Measurements from ENCODE around the gene EFS.

DNA sequence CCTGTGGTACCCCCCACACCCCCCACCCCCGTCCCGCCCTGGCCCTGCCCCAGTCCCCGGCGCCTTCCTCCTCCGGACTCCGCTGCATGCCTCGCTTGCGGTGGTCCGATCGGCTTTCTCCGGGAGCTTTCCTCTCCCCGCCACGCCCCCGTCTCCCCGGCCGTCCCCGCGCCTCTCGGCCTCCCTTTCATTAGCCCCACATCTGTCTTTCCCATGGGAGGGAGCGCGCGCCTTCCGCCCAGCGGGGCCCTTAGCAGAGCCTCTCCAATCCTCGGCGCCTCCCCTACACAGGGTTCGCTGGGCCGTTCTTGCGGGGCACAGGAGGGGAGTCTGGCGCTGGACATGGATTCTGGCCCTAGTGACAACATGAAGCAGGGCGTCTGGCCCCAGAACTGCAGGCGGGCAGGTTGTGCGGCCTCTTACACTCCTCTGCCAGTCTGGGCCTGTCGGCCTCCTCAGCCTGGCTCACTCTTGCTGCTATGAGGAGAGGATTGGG is 1.5 kb upstream of the EFS start:
- TF ChIP-seq POLR2A (IDR thresholded peaks at IDR 0.05) (peak in 1 of 2 donors; percentile 46), POLR2AphosphoS5 (IDR thresholded peaks at IDR 0.05; ENCODE audit: insufficient read depth in 1 of 2, low read depth in 1 of 2) (peak in 1 of 2 donors; percentile 66)
- TF ChIP-seq, protein P1, sequence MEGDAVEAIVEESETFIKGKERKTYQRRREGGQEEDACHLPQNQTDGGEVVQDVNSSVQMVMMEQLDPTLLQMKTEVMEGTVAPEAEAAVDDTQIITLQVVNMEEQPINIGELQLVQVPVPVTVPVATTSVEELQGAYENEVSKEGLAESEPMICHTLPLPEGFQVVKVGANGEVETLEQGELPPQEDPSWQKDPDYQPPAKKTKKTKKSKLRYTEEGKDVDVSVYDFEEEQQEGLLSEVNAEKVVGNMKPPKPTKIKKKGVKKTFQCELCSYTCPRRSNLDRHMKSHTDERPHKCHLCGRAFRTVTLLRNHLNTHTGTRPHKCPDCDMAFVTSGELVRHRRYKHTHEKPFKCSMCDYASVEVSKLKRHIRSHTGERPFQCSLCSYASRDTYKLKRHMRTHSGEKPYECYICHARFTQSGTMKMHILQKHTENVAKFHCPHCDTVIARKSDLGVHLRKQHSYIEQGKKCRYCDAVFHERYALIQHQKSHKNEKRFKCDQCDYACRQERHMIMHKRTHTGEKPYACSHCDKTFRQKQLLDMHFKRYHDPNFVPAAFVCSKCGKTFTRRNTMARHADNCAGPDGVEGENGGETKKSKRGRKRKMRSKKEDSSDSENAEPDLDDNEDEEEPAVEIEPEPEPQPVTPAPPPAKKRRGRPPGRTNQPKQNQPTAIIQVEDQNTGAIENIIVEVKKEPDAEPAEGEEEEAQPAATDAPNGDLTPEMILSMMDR (IDR thresholded peaks at IDR 0.05) = no peak

Measured in vagina (tissue), 2 donors.